ENCODE results near the gene TM9SF2. TPM values are rescaled to one million over a fixed set of nuclear protein-coding genes. Genes with fewer than 3 reads are reported as not detected.

The TM9SF2 gene
- total RNA-seq, 2 experiments from 2014 or later = 67.2 to 72.0 TPM

DNA sequence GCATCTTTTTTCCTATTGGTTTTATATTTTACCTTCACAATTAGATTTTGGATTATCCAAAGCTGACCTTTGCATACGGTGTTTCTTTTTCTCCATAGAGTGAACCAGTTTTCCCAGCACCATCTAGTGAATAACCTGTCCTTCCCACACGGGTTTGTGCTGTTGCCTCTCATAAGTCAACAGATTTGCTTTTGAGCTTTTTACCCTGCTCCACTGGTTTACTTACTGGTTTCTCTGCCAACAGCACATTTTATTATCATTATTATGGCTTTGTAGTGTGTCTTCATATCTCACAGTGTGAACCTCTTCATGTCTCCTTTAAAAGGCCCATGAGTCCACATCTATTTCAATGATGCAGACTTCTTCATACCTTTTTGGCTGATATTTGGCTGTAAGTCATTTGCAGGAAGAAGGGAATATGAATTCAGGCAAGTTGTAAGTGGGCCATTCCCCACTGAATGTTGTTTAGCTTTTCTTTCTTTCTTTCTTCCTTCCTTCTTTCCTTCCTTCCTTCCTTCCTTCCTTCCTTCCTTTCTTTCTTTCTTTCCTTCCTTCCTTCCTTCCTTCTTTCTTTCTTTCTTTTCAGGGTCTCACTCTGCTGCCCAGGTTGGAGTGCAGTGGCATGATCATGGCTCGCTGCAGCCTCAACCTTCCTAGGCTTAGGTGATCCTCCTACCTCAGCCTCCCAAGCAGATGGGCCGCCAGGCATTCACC lies 86.8 kb downstream of the TM9SF2 start:
- CTCF ChIA-PET = no interaction called here
- Mint-ChIP-seq H3K4me1 (ENCODE audit: low read depth) (peaks cover 4% of the 10 kb centered on the region), H3K9me3 (no peaks in the 10 kb centered on the region), H3K4me3 (no peak overlapping the region), H3K27me3 (no peaks in the 10 kb centered on the region), H3K36me3 (no peaks in the 10 kb centered on the region), H3K27ac (no peak overlapping the region)
- intact Hi-C loops (cut with micrococcal nuclease) = no loop called here
- POLR2A ChIA-PET = no interaction called here
- DNase-seq = no peak

DNA sequence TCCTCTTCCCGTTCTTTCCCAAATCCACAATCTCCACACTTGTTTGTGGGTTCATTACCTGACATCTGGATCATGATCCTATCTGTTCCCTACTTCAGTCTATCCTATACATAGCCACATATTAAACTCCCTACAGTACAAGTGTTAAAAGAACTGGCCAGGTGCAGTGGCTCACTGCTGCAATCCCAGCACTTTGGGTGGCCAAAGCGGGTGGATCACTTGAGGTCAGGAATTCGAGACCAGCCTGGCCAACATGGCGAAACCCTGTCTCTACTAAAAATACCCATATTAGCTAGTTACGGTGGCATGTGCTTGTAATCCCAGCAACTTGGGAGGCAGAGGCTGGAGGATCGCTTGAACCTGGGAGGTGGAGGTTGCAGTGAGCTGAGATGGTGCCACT lies 88.3 kb downstream of the TM9SF2 start:
- POLR2A ChIA-PET = no interaction called here
- no peak for DNase-seq
- Mint-ChIP-seq H3K4me3 (no peak overlapping the region), H3K4me1 (ENCODE audit: low read depth) (peaks cover 4% of the 10 kb centered on the region), H3K27ac (no peak overlapping the region), H3K36me3 (no peaks in the 10 kb centered on the region), H3K27me3 (no peaks in the 10 kb centered on the region), H3K9me3 (no peaks in the 10 kb centered on the region)
- intact Hi-C loops (cut with micrococcal nuclease) = no loop called here
- CTCF ChIA-PET = no interaction called here

DNA sequence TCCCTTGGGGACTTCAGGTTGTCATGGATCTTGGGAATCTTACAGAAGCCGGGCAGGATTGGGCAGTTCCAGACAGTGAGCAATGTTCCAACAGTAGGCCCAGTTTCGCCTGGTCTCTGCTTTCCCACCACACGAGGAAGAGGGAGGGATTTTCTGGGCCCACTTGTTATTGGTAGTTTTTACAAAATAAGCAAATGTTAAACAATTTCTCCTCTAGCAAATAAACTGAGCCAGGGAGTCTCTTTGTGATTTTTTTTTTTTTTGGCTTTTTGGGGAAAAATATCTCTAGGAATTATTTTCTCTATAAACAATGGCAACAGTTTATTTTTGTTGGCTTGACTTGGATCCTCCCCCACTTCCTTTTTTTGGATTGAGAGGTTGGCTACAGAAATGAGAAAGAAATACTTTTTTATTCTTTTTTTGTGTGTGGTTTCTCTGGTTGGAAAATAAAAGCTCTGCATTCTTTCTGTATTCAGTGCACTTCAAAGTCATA lies 89.3 kb downstream of the TM9SF2 start:
- POLR2A ChIA-PET = no interaction called here
- no peak for DNase-seq
- Mint-ChIP-seq H3K4me1 (ENCODE audit: low read depth) (peaks cover 4% of the 10 kb centered on the region), H3K36me3 (no peaks in the 10 kb centered on the region), H3K27me3 (no peaks in the 10 kb centered on the region), H3K27ac (no peak overlapping the region), H3K4me3 (no peak overlapping the region), H3K9me3 (no peaks in the 10 kb centered on the region)
- intact Hi-C loops (cut with micrococcal nuclease) = no loop called here
- CTCF ChIA-PET = no interaction called here

DNA sequence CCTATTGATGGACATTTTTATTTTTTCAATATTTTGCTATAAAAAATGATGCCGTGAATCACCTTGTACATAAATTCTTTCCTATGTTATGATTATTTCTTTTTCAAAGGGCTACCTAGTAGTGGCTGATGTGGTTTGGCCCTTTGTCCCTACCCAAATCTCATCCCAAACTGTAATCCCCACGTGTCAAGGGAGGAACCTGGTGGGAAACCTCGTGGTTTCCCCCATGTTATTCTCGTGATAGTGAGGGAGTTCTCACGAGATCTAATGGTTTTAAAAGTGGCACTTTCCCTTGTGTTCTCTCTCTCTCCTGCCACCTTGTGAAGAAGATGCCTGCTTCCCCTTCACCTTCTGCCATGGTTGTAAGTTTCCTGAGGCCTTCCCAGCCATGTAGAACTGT lies 94.9 kb downstream of the TM9SF2 start:
- POLR2A ChIA-PET = no interaction called here
- intact Hi-C loops (cut with micrococcal nuclease) = no loop called here
- H3K36me3 Mint-ChIP-seq = no peaks in the 10 kb centered on the region
- CTCF ChIA-PET = no interaction called here
- H3K27me3 Mint-ChIP-seq = no peaks in the 10 kb centered on the region
- no peaks in the 10 kb centered on the region for H3K9me3 Mint-ChIP-seq
- peaks cover 4% of the 10 kb centered on the region for H3K4me1 Mint-ChIP-seq (ENCODE audit: low read depth)
- H3K4me3 Mint-ChIP-seq = no peak overlapping the region
- H3K27ac Mint-ChIP-seq = no peak overlapping the region
- no peak for DNase-seq

DNA sequence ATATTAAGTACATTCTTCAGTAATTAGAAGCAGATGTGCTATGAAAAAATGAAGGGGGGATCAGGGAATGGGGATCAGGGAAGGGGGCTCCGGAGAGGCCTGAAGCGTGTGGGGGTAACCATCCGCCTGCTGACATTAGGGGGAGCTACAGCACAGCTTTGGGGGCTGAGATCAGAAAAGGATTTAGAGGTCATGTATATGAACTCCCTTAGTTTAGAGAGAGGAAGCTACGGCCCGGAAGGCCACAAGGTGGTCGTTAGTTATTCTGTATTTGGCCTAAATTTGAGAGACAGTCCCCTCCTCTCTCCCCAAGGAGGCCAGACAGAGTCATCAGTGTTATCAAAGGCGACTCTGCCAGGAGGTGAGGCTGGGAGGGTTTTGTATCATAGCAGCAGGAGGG lies 99.0 kb downstream of the TM9SF2 start:
- H3K27me3 Mint-ChIP-seq = no peaks in the 10 kb centered on the region
- peaks cover 12% of the 10 kb centered on the region for H3K4me1 Mint-ChIP-seq (ENCODE audit: low read depth)
- POLR2A ChIA-PET = no interaction called here
- intact Hi-C loops (cut with micrococcal nuclease) = loop anchor here (10.0 kb wide), 1 partner anchor 296 kb away; the partner anchor contains the start of gene GPR183
- no peak overlapping the region for H3K27ac Mint-ChIP-seq
- no peak overlapping the region for H3K4me3 Mint-ChIP-seq
- CTCF ChIA-PET = no interaction called here
- H3K9me3 Mint-ChIP-seq = no peaks in the 10 kb centered on the region
- DNase-seq = peak; percentile 17
- H3K36me3 Mint-ChIP-seq = no peaks in the 10 kb centered on the region

DNA sequence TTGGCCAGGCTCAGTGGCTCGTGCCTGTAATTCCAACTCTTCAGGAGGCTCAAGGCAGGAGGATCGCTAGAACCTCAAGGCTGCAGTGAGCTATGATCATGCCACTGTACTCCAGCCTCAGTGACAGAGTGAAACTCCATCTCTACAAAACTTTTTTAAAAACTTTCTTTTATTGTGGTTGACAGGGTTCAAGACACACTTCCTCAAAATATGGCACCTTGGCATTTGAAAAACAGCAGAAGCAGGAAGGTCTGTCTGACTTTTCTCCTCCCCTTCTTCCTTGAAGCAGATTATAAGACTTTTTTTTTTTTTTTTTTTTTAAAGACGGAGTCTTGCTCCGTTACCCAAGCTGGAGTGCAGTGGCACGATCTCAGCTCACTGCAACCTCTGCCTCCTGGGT lies 100.3 kb downstream of the TM9SF2 start:
- H3K27ac Mint-ChIP-seq = no peak overlapping the region
- no peak for DNase-seq
- H3K4me3 Mint-ChIP-seq = no peak overlapping the region
- H3K4me1 Mint-ChIP-seq (ENCODE audit: low read depth) = peaks cover 20% of the 10 kb centered on the region
- CTCF ChIA-PET = no interaction called here
- H3K27me3 Mint-ChIP-seq = no peaks in the 10 kb centered on the region
- H3K36me3 Mint-ChIP-seq = no peaks in the 10 kb centered on the region
- POLR2A ChIA-PET = no interaction called here
- intact Hi-C loops (cut with micrococcal nuclease) = loop anchor here (10.0 kb wide), 1 partner anchor 297 kb away; the partner anchor contains the start of gene GPR183
- no peaks in the 10 kb centered on the region for H3K9me3 Mint-ChIP-seq

DNA sequence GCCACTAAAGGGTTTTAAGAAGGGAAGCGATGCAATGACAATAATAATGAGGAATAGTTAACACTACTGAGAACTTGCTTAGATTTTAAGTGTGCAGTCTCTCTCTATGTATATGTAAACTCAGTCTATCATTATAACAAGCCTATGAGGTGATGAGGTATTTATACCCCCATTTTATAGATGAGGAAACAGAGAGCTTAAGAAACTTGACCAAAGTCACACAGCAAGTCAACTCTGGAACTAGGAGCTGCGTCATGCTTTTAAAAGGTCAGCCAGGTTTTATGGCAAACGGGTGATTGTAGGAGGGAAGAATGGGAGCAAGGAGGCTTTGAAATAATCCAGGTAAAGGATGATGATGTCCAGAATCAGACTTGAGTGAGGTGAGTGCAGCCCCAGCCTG lies 103.4 kb downstream of the TM9SF2 start:
- Mint-ChIP-seq H3K27ac (no peak overlapping the region), H3K9me3 (no peaks in the 10 kb centered on the region), H3K27me3 (no peaks in the 10 kb centered on the region), H3K4me3 (no peak overlapping the region), H3K36me3 (no peaks in the 10 kb centered on the region), H3K4me1 (ENCODE audit: low read depth) (peaks cover 29% of the 10 kb centered on the region)
- ChIA-PET CTCF (interaction anchor here (0.7 kb wide), 1 partner anchor 378 kb away, joined by 4 read pairs; no protein-coding TSS in a partner anchor), POLR2A (no interaction called here)
- no peak for DNase-seq
- intact Hi-C loops (cut with micrococcal nuclease) = loop anchor here (5.0 to 10.0 kb wide), 3 partner anchors 62 to 983 kb away; partner anchors contain the start of genes GGACT and GPR183

DNA sequence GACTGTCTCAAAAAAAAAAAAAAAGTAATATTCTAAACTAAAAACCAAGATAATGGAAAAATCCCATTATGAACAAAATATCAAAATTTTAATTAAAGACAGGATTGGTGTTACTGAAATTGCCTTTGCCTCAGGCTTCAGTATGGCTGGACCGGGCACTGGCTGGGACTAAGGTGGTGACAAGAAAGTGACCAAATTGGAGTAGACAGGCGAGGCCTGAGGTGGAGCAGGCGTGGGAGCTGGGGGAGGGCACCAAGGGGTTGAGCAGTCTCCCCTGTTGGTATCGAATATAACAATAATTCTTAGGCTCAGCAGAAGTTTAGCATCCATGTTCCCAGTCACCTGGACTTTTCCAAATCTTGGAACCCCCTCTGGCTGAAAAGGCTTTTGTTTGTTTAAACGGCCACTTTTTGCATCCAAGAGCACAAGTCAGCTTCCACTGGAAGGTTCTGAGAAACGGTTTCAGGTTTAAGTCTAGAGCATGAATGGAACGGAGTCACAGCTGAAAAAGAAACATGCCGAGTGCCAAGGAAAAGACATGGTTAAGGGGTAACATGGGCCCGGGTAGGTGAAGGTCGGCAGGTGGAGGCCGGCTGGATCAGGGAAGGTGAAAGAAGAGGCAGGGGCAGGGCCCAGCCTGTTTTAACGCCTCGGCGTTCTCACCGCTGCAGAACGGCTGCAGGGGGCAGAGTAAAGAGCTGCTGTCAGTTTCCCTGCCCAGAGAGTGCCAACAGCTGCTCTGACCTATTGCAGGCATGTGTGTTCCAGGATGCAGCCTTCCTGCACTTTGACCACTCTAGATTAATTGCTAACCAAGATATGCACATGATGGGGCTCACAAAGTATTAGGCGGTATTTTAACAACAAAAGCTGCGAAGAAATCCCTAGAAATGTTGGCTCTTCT lies 104.4 kb downstream of the TM9SF2 start:
- CTCF ChIA-PET = interaction anchor here (0.5 to 1.9 kb wide), 9 partner anchors 9 to 1241 kb away, joined by 3 to 8 read pairs (median 3); no protein-coding TSS in a partner anchor
- Mint-ChIP-seq H3K4me3 (peak overlapping the region; percentile 85), H3K36me3 (no peaks in the 10 kb centered on the region), H3K9me3 (no peaks in the 10 kb centered on the region), H3K27me3 (no peaks in the 10 kb centered on the region), H3K4me1 (ENCODE audit: low read depth) (peaks cover 38% of the 10 kb centered on the region), H3K27ac (peak overlapping the region; percentile 38)
- intact Hi-C loops (cut with micrococcal nuclease) = loop anchor here (1.0 to 10.0 kb wide), 7 partner anchors 51 to 982 kb away; partner anchors contain the start of genes GGACT and GPR183
- DNase-seq = peak; percentile 67
- POLR2A ChIA-PET = interaction anchor here (0.6 kb wide), 1 partner anchor 160 kb away, joined by 3 read pairs; no protein-coding TSS in a partner anchor

DNA sequence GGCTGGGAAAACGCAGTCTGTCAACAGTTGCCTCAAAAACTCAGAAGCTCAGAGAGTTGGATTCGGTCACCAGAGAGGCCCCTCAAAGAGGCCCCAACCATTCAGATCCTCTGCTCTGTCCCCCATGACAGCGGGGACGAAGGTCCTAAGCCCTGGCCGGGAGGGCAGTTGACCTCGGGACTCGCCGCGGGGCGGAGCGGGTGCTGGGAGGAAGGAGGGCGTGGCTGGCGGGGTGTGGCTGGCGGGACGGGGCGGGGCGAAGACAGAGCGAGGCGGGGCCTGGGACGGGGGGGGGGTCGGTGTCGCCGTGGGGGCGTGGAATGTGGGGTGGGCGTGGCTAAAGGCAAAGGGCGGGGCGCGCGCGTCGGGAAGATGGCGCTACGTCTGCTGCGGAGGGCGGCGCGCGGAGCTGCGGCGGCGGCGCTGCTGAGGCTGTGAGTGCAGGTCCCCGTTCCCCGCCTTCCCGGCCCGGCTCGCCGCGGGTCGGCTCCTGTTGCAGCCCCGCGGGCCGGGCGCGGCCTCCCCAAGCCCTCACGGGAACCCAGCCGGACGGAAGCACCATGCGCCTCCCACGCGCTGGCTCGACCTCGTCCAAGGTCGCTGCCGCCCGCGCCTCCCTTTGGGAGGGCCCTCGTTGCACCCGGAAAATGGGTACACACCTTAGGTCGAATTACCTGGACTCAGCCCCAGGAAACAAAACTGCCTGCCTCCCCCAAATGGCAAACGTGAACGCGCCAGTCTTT lies 105.2 kb downstream of the TM9SF2 start, which contains the start of gene CLYBL:
TSS of gene CLYBL (plus strand) at position 367 of the 743 bp plus-strand sequence.
- ChIA-PET POLR2A (interaction anchor here (0.6 kb wide), 1 partner anchor 161 kb away, joined by 3 read pairs; no protein-coding TSS in a partner anchor), CTCF (interaction anchor here (0.8 to 1.9 kb wide), 8 partner anchors 9 to 212 kb away, joined by 3 to 8 read pairs (median 3); no protein-coding TSS in a partner anchor)
- peak; percentile 93 for DNase-seq
- Mint-ChIP-seq H3K4me3 (peak within 1 kb of the TSS; percentile 85), H3K9me3 (no peaks in the 10 kb centered on the region), H3K27me3 (no peaks in the 10 kb centered on the region), H3K27ac (peak within 1 kb of the TSS; percentile 72), H3K4me1 (ENCODE audit: low read depth) (peaks cover 33% of the 10 kb centered on the region), H3K36me3 (no peaks in the 10 kb centered on the region)
- intact Hi-C loops (cut with micrococcal nuclease) = loop anchor here (1.0 to 10.0 kb wide), 7 partner anchors 50 to 981 kb away; partner anchors contain the start of genes GGACT and GPR183

DNA sequence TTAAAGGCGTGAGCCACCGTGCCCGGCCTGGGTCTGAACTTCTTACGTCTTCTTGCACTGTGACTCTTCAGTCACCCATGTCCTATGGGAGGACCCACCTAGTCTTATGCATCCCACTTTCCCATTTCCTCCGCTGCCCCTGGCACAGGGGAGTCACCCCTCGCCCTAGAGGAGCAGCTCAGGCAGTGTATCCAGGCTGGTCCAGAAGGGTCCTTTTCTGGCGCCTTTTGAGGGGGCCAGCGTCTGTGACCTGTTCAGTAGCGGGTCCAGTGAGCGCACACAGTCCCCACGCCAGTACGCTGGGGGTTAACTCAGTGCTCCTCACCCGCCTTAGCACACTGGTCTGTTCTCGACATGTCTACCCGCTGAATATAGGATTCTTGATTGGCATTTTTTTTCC lies 107.1 kb downstream of the TM9SF2 start:
- intact Hi-C loops (cut with micrococcal nuclease) = loop anchor here (5.0 to 10.0 kb wide), 3 partner anchors 66 to 979 kb away; partner anchors contain the start of genes GGACT and GPR183
- Mint-ChIP-seq H3K27me3 (no peaks in the 10 kb centered on the region), H3K4me3 (no peak overlapping the region), H3K36me3 (no peaks in the 10 kb centered on the region), H3K9me3 (no peaks in the 10 kb centered on the region), H3K27ac (no peak overlapping the region), H3K4me1 (ENCODE audit: low read depth) (peaks cover 28% of the 10 kb centered on the region)
- ChIA-PET CTCF (no interaction called here), POLR2A (no interaction called here)
- DNase-seq = no peak

DNA sequence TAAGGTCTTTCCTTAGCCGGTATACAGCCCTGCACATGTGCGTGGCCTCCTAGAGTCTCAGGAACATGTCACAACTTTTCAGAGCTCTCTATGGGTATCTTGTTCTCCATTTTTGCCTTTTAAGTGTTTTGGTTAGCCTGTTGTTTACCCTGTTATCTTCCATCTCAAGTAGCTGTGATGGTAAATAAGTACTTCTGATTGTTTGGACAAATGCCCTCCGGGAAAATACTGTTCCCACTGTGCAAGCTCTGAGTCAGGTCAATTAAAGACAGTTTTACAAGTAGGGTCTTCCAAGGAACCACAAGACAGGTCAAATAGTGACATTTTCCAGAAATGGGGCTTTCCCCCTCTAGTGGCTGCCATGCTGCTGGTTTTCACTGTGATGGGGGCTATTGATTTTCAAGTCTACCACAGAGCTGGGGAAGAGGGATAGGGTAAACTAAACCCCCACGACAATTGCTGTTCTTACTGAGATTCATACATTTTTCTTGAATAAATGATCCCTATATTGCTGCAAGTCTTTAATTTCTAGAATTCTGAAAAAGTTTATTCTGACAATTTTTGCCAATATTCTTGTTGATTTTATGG lies 109.5 kb downstream of the TM9SF2 start:
- ChIA-PET CTCF (interaction anchor here (0.5 to 0.7 kb wide), 2 partner anchors 82 to 359 kb away, joined by 3 read pairs; no protein-coding TSS in a partner anchor), POLR2A (no interaction called here)
- Mint-ChIP-seq H3K27me3 (no peaks in the 10 kb centered on the region), H3K4me3 (no peak overlapping the region), H3K36me3 (no peaks in the 10 kb centered on the region), H3K27ac (no peak overlapping the region), H3K9me3 (no peaks in the 10 kb centered on the region), H3K4me1 (ENCODE audit: low read depth) (peaks cover 25% of the 10 kb centered on the region)
- intact Hi-C loops (cut with micrococcal nuclease) = no loop called here
- DNase-seq = no peak

All from activated CD4-positive, alpha-beta memory T cell treated with anti-CD3 and anti-CD28 coated beads for 36 hours (primary cell).